ENCODE data around the gene SLC41A3.

Gene SLC41A3

GRCh38 chr3:126026277-126026751, 57.6 kb downstream of the SLC41A3 start:
- DNase-seq (ENCODE audit: low read depth): no peak

- no peak for DNase-seq (ENCODE audit: low read depth)
These were observed 58.1 kb downstream of the SLC41A3 start for GRCh38 chr3:126025862-126026261.

GRCh38 chr3:126025116-126025729, 58.7 kb downstream of the SLC41A3 start:
- no peak for DNase-seq (ENCODE audit: low read depth)

GRCh38 chr3:126024049-126024854, 59.7 kb downstream of the SLC41A3 start:
- DNase-seq (ENCODE audit: low read depth): no peak

GRCh38 chr3:126023390-126023789, 60.5 kb downstream of the SLC41A3 start:
- DNase-seq (ENCODE audit: low read depth): no peak

- DNase-seq (ENCODE audit: low read depth): no peak
These were observed 61.1 kb downstream of the SLC41A3 start for GRCh38 chr3:126022741-126023359.

GRCh38 chr3:126021702-126022101, 62.2 kb downstream of the SLC41A3 start:
- no peak for DNase-seq (ENCODE audit: low read depth)

- DNase-seq (ENCODE audit: low read depth): no peak
These were observed 62.7 kb downstream of the SLC41A3 start for GRCh38 chr3:126021224-126021623.

GRCh38 chr3:126019683-126020082, 64.2 kb downstream of the SLC41A3 start:
- DNase-seq (ENCODE audit: low read depth): no peak

- DNase-seq (ENCODE audit: low read depth): no peak
These were observed 64.9 kb downstream of the SLC41A3 start for GRCh38 chr3:126018995-126019394.

GRCh38 chr3:126018545-126018944, 65.4 kb downstream of the SLC41A3 start:
- no peak for DNase-seq (ENCODE audit: low read depth)

- DNase-seq (ENCODE audit: low read depth): no peak
These were observed 66.6 kb downstream of the SLC41A3 start for GRCh38 chr3:126017362-126017761.

- DNase-seq (ENCODE audit: low read depth): no peak
These were observed 67.3 kb downstream of the SLC41A3 start for GRCh38 chr3:126016616-126017015.

- no peak for DNase-seq (ENCODE audit: low read depth)
These were observed 68.8 kb downstream of the SLC41A3 start for GRCh38 chr3:126015075-126015474.

- DNase-seq (ENCODE audit: low read depth): no peak
These were observed 69.7 kb downstream of the SLC41A3 start for GRCh38 chr3:126014252-126014651.

GRCh38 chr3:126013751-126014156, 70.2 kb downstream of the SLC41A3 start:
- no peak for DNase-seq (ENCODE audit: low read depth)

GRCh38 chr3:126009181-126009580, 74.7 kb downstream of the SLC41A3 start:
- no peak for DNase-seq (ENCODE audit: low read depth)

- no peak for DNase-seq (ENCODE audit: low read depth)
These were observed 75.7 kb downstream of the SLC41A3 start for GRCh38 chr3:126008219-126008618.

- peak; percentile 53 for DNase-seq (ENCODE audit: low read depth)
These were observed 78.0 kb downstream of the SLC41A3 start for GRCh38 chr3:126005951-126006350.

- DNase-seq (ENCODE audit: low read depth): no peak
These were observed 79.2 kb downstream of the SLC41A3 start for GRCh38 chr3:126004692-126005091.

GRCh38 chr3:126004217-126004616, 79.7 kb downstream of the SLC41A3 start:
- no peak for DNase-seq (ENCODE audit: low read depth)

- no peak for DNase-seq (ENCODE audit: low read depth)
These were observed 80.3 kb downstream of the SLC41A3 start for GRCh38 chr3:126003447-126004190.

All from HS-5 (cell line).